HEK293 (cell line): ENCODE measurements around the gene HRAS.

Experiments used
- CTCF ChIA-PET: fragments of 350-600 bp; formaldehyde crosslinking; extraction: SDS; loops from one replicate; lab custom pipeline; 2021; ENCODE audit warnings: antibody characterized with exemption; lab: Yijun Ruan, JAX
- POLR2A ChIA-PET: fragments of 300-600 bp; formaldehyde crosslinking; extraction: SDS; loops from one replicate; lab custom pipeline; 2020; ENCODE audit warnings: antibody characterized with exemption, inconsistent platforms; lab: Yijun Ruan, JAX
- H3K27ac ChIP-seq: fragments of 200-500 bp; sonication (Bioruptor generic); 2 replicates; pipeline ENCODE4 v1.5.1; 2014; ENCODE audit warnings: low read depth, low read length, control low read depth, inconsistent platforms; ENCODE audit errors: extremely low read depth
- H3K36me3 ChIP-seq, 2 experiments: fragments of 200-500 bp in 1 of 2; sonication (Bioruptor generic) in 1 of 2; 1 replicate in 1 of 2; 2 replicates in 1 of 2; pipeline ENCODE4 v1.5.1; 2014 to 2017; ENCODE audit warnings: inconsistent platforms in 2 of 2, low read length in 2 of 2; ENCODE audit not compliant: control insufficient read depth in 2 of 2, insufficient read depth in 1 of 2
- H3K4me1 ChIP-seq: fragments of 200-500 bp; sonication (Bioruptor generic); 2 replicates; pipeline ENCODE4 v1.5.1; 2014; ENCODE audit warnings: mild to moderate bottlenecking, low read length, inconsistent platforms; ENCODE audit not compliant: control insufficient read depth, insufficient read depth
- H3K4me3 ChIP-seq: 2 replicates; pipeline ENCODE4 v1.5.1; 2011; ENCODE audit warnings: low read depth, mild to moderate bottlenecking, control low read depth, low read length, moderate library complexity
- H3K9me3 ChIP-seq: fragments of 200-500 bp; sonication (Bioruptor generic); 2 replicates; pipeline ENCODE4 v1.5.1; 2014; ENCODE audit warnings: low read depth, low read length, inconsistent platforms; ENCODE audit not compliant: control insufficient read depth, insufficient read depth
- GFI1B ChIP-seq: fragments of 450-650 bp; formaldehyde crosslinking; IDR thresholded peaks from 2 replicates; pipeline ENCODE4 v1.5.1; 2016; ENCODE audit warnings: missing biosample characterization, missing genetic modification characterization
- HOXA7 ChIP-seq: sonication (generic); formaldehyde crosslinking; IDR thresholded peaks from 2 replicates; pipeline ENCODE4 v1.8.1; 2022; ENCODE audit warnings: missing genetic modification reagents, borderline replicate concordance
- KLF1 ChIP-seq: fragments of 450-650 bp; formaldehyde crosslinking; IDR thresholded peaks from 2 replicates; pipeline ENCODE4 v1.5.1; 2016; ENCODE audit warnings: missing biosample characterization, missing genetic modification characterization
- SETDB1 ChIP-seq: IDR thresholded peaks from one replicate; pipeline ENCODE4 v1.6.1; 2017; ENCODE audit warnings: mild to moderate bottlenecking, low read length, moderate library complexity, mixed read lengths; ENCODE audit not compliant: insufficient read length
- SP3 ChIP-seq: fragments of 450-650 bp; formaldehyde crosslinking; IDR thresholded peaks from 2 replicates; pipeline ENCODE4 v1.5.1; 2016; ENCODE audit warnings: missing biosample characterization, missing genetic modification characterization
- TRIM28 ChIP-seq: IDR thresholded peaks from 2 replicates; pipeline ENCODE4 v1.6.1; 2011; ENCODE audit warnings: low read length, control low read depth, borderline replicate concordance
- ZBTB48 ChIP-seq: fragments of 450-650 bp; formaldehyde crosslinking; IDR thresholded peaks from 2 replicates; pipeline ENCODE4 v1.5.1; 2016; ENCODE audit warnings: missing biosample characterization, missing genetic modification characterization
- ZNF169 ChIP-seq: fragments of 450-650 bp; formaldehyde crosslinking; IDR thresholded peaks from 2 replicates; pipeline ENCODE4 v1.5.1; 2016; ENCODE audit warnings: missing biosample characterization, missing genetic modification characterization
- ZNF280D ChIP-seq: fragments of 450-650 bp; formaldehyde crosslinking; IDR thresholded peaks from 2 replicates; pipeline ENCODE4 v1.5.1; 2016; ENCODE audit warnings: missing biosample characterization, missing genetic modification characterization
- ZNF292 ChIP-seq: fragments of 450-650 bp; formaldehyde crosslinking; IDR thresholded peaks from 2 replicates; pipeline ENCODE4 v1.5.1; 2016; ENCODE audit warnings: low read depth, missing biosample characterization, missing genetic modification characterization, borderline replicate concordance
- ZNF335 ChIP-seq: fragments of 450-650 bp; formaldehyde crosslinking; conservative IDR thresholded peaks from 2 replicates; pipeline ENCODE4 v1.5.1; 2016; ENCODE audit warnings: missing biosample characterization, missing genetic modification characterization
- ZNF362 ChIP-seq: fragments of 450-650 bp; formaldehyde crosslinking; IDR thresholded peaks from 2 replicates; pipeline ENCODE4 v1.5.1; 2016; ENCODE audit warnings: missing biosample characterization, missing genetic modification characterization
- ZNF544 ChIP-seq: fragments of 450-650 bp; formaldehyde crosslinking; IDR thresholded peaks from 2 replicates; pipeline ENCODE4 v1.5.0; 2017; ENCODE audit warnings: missing biosample characterization, missing genetic modification characterization
- ZNF626 ChIP-seq: fragments of 450-650 bp; sonication (Bioruptor Pico); formaldehyde crosslinking; IDR thresholded peaks from 2 replicates; pipeline ENCODE4 v1.5.1; 2018; ENCODE audit warnings: missing biosample characterization, missing genetic modification characterization, inconsistent platforms
- ZNF654 ChIP-seq: fragments of 450-650 bp; formaldehyde crosslinking; IDR thresholded peaks from 2 replicates; pipeline ENCODE4 v1.5.1; 2016; ENCODE audit warnings: low read depth, missing biosample characterization, missing genetic modification characterization
- ZNF670 ChIP-seq: fragments of 450-650 bp; formaldehyde crosslinking; IDR thresholded peaks from 2 replicates; pipeline ENCODE4 v1.5.1; 2016; ENCODE audit warnings: missing biosample characterization, missing genetic modification characterization, low read depth
- ZNF677 ChIP-seq: fragments of 450-650 bp; IDR thresholded peaks from 2 replicates; pipeline ENCODE4 v1.5.0; 2018; ENCODE audit warnings: missing biosample characterization, mild to moderate bottlenecking, missing genetic modification characterization, moderate library complexity
- ZNF785 ChIP-seq: fragments of 450-650 bp; formaldehyde crosslinking; IDR thresholded peaks from 2 replicates; pipeline ENCODE4 v1.5.1; 2016; ENCODE audit warnings: missing biosample characterization, missing genetic modification characterization
- TF ChIP-seq, protein P1 (sequence below): fragments of 450-650 bp; formaldehyde crosslinking; IDR thresholded peaks from 2 replicates; pipeline ENCODE4 v1.5.1; 2016; ENCODE audit warnings: missing biosample characterization, missing genetic modification characterization

HRAS gene

DNA sequence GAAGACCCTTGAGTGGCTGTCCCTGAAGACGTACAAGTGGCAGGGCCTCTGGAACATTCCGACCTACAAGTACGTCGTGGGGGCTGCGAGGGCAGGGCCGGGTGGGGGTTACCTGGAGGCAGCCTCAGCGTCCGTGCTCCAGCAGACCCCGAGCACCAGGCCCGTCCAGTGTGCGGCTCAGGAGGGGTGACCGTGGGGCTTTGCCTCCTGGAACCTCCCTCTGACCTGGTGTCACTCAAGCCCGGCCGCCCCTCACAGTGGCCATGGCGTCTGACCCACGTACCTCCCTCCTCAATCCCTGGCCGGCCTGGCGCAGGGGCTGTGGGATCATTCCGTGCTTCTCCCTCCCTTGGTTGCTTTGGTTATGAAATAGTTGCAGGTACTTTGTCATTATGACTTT, 46.8 kb downstream of the HRAS start (continued):
- TF ChIP-seq, protein P1, sequence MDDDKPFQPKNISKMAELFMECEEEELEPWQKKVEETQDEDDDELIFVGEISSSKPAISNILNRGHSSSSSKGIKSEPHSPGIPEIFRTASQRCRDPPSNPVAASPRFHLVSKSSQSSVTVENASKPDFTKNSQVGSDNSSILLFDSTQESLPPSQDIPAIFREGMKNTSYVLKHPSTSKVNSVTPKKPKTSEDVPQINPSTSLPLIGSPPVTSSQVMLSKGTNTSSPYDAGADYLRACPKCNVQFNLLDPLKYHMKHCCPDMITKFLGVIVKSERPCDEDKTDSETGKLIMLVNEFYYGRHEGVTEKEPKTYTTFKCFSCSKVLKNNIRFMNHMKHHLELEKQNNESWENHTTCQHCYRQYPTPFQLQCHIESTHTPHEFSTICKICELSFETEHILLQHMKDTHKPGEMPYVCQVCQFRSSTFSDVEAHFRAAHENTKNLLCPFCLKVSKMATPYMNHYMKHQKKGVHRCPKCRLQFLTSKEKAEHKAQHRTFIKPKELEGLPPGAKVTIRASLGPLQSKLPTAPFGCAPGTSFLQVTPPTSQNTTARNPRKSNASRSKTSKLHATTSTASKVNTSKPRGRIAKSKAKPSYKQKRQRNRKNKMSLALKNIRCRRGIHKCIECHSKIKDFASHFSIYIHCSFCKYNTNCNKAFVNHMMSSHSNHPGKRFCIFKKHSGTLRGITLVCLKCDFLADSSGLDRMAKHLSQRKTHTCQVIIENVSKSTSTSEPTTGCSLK (tag by site-specific recombination) = no peak
- no peak for TF ChIP-seq ZNF169 (tag by site-specific recombination)

DNA sequence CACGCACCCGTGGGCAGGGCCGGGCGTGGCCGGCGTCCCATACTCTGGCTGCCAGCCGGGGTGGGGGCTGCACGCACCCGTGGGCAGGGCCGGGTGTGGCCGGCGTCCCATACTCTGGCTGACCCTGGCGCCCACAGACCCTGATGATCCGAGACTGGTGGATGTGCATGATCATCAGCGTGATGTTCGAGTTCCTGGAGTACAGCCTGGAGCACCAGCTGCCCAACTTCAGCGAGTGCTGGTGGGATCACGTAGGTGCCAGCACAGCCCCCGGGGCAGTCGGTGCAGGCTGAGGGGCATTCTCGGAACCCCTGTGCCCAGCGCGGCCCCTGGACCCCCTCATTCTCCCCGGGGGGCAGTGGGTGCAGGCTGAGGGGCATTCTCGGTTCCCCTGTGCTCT, 47.3 kb downstream of the HRAS start:
- CTCF ChIA-PET = no interaction called here
- Histone ChIP-seq H3K4me3 (no peak overlapping the region), H3K36me3 (peaks cover 0 to 45% of the 10 kb centered on the region in 2 experiments; a peak in 1 of 3 replicates), H3K9me3 (no peaks in the 10 kb centered on the region), H3K4me1 (no peaks in the 10 kb centered on the region)
- POLR2A ChIA-PET = no interaction called here
- TF ChIP-seq KLF1 (tag by site-specific recombination) (peak; percentile 93), SETDB1 (no peak)
- TF ChIP-seq, all 188 proteins: peak for 1
- no peak overlapping the region for H3K27ac ChIP-seq

DNA sequence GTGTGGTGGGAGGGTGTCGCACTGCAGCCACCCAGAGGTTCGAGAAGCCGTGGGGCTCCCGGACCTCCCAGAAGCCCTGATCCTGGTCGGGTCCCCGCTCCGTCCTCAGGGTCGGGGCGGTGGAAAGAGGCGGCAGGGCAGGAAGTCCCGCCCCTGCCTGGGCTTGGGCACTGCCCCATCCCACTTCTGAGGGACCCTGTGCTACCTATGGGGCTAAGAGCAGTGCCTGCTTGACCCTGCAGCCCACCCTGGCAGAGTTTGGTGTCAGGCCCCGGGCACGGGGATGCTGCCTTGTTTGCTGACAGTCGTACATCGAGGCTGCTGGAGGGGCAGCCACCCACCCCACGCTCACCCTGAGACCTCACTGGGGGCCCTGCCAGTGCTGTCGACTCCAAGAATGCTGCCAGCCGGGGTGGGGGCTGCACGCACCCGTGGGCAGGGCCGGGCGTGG, 47.8 kb downstream of the HRAS start:
- no peak overlapping the region for H3K27ac ChIP-seq
- H3K4me1 ChIP-seq = no peaks in the 10 kb centered on the region
- ChIA-PET POLR2A (no interaction called here), CTCF (interaction anchor here (1.0 kb wide), 1 partner anchor 45 kb away, joined by 4 read pairs; no protein-coding TSS in a partner anchor)
- no peak overlapping the region for H3K4me3 ChIP-seq
- H3K36me3 ChIP-seq = peaks cover 0 to 40% of the 10 kb centered on the region in 2 experiments; a peak in 1 of 3 replicates
- no peaks in the 10 kb centered on the region for H3K9me3 ChIP-seq
- no peak for TF ChIP-seq ZBTB48 (tag by site-specific recombination)
- no peak for TF ChIP-seq ZNF670 (tag by site-specific recombination)
- TF ChIP-seq ZNF280D (tag by site-specific recombination) = no peak

GRCh38 chr11:486189-486588, 49.2 kb downstream of the HRAS start:
- CTCF ChIA-PET = no interaction called here
- no peaks in the 10 kb centered on the region for H3K9me3 ChIP-seq
- peaks cover 0 to 39% of the 10 kb centered on the region in 2 experiments; a peak in 1 of 3 replicates for H3K36me3 ChIP-seq
- no peak overlapping the region for H3K27ac ChIP-seq
- no peak overlapping the region for H3K4me3 ChIP-seq
- TF ChIP-seq ZNF654 (tag by site-specific recombination) (no peak), KLF1 (tag by site-specific recombination) (0 out of 2 replicates have a peak, but pooled peaks have one; percentile 77)
- no peaks in the 10 kb centered on the region for H3K4me1 ChIP-seq
- POLR2A ChIA-PET = no interaction called here

GRCh38 chr11:484616-485015, 50.8 kb downstream of the HRAS start:
- POLR2A ChIA-PET = no interaction called here
- H3K4me3 ChIP-seq = no peak overlapping the region
- H3K27ac ChIP-seq = no peak overlapping the region
- H3K4me1 ChIP-seq = no peaks in the 10 kb centered on the region
- H3K9me3 ChIP-seq = no peaks in the 10 kb centered on the region
- CTCF ChIA-PET = no interaction called here
- H3K36me3 ChIP-seq = peaks cover 0 to 31% of the 10 kb centered on the region in 2 experiments; a peak in 1 of 3 replicates
- no peak for TF ChIP-seq ZNF335 (tag by site-specific recombination)
- no peak for TF ChIP-seq TRIM28
- TF ChIP-seq GFI1B (tag by site-specific recombination) = no peak
- TF ChIP-seq SP3 (tag by site-specific recombination) = no peak
- no peak for TF ChIP-seq ZNF785 (tag by site-specific recombination)
- no peak for TF ChIP-seq HOXA7 (CRISPR knock-in tag)
- no peak for TF ChIP-seq ZNF544 (tag by site-specific recombination)
- no peak for TF ChIP-seq ZNF626 (tag by site-specific recombination)
- no peak for TF ChIP-seq ZNF677 (tag by site-specific recombination)
- no peak for TF ChIP-seq ZNF362
- no peak for TF ChIP-seq ZNF292 (tag by site-specific recombination)
